Hematopoietic multipotent progenitor cell (in vitro differentiated cells): ENCODE data around the gene TIPRL. TPM values are rescaled to one million over a fixed set of nuclear protein-coding genes. Genes with fewer than 3 reads are reported as not detected.
"Not testable (repeated sequence)": the region's sequence is repeated elsewhere in the genome, so short reads cannot be mapped to it uniquely, and the experiment has no call there.

Source experiments
- DNase-seq, 3 donors: peaks; one replicate each; pipeline ENCODE4 v3.0.0-alpha.2; 2011 to 2015; ENCODE audit warnings: low read depth in 2 of 3, low spot score in 2 of 3
- total RNA-seq: library from RNA; depleted of rRNA; stranded (reverse); fragments of >200 nt; gene quantifications from one replicate; pipeline ENCODE4 v1.2.3, GENCODE V29; 2012

TIPRL gene
- 10.5 TPM for total RNA-seq

DNA sequence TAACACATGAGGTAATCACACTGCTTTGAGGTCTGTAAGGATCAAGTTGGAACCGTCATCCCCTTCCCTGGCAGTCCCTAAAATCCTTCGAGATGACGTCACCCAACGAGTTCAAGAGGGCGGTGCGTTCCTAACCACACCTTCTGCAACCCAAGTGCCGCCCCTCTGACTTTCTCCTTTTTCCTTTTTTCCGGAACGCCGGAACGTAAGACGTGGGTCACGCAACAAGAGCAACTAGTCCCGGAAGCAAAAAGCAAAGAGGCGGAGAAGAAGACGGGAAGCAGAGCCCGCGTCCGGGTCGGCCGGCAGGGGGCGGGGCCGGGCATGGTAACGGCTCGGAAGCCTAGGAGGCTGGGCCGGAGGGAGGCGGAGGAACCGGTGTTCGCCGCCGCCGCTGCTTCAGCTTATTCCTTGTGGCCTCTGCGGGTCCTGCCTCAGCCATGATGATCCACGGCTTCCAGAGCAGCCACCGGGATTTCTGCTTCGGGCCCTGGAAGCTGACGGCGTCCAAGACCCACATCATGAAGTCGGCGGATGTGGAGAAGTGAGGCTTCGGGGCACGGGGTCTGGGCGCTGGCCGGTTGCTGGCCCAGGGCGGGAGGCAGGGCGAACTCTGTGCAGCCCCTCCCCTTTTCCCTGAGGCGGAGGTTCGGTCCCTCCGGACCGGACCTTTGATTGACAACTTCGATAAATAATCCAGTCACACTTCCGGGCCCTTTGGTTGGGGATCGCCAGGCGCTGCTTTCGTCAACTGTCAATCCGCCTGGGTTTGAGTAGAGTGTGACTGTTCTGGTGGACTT, at the start of gene TIPRL:
TIPRL (plus strand) TSS at position 325 of the 800 bp plus-strand sequence; CDS start at position 441, 116 bp downstream.
- peak; percentile 84 to 96 (median 94) for DNase-seq

- DNase-seq: no peak
Measured at GRCh38 chr1:168129933-168130332, 48.8 kb upstream of the TIPRL start.

DNA sequence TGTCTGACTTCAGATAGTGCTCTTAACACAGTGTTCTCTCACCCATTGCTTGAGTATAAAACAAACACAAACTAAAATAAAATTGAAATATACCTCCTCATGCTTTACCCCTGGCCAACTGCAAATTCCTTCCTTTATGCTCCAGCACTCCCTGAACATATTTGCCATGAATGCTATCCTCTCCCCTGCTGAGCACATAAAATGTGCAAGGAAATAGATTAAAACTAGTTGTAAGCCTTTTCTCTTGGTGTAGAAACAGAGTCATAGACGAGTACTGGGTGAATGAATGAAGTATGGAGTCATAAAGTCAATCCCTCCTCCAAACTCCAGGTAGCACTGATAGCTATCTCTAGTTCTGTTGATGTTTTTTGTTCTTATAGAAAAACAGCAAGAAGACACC, 44.6 kb upstream of the TIPRL start:
- DNase-seq: no peak

GRCh38 chr1:168134642-168135041, 44.1 kb upstream of the TIPRL start:
- no peak for DNase-seq

GRCh38 chr1:168135116-168135920, 43.4 kb upstream of the TIPRL start:
- no peak for DNase-seq

- DNase-seq: peak in 1 of 3 donors; percentile 8
Measured at GRCh38 chr1:168135921-168136708, 42.6 kb upstream of the TIPRL start.

DNA sequence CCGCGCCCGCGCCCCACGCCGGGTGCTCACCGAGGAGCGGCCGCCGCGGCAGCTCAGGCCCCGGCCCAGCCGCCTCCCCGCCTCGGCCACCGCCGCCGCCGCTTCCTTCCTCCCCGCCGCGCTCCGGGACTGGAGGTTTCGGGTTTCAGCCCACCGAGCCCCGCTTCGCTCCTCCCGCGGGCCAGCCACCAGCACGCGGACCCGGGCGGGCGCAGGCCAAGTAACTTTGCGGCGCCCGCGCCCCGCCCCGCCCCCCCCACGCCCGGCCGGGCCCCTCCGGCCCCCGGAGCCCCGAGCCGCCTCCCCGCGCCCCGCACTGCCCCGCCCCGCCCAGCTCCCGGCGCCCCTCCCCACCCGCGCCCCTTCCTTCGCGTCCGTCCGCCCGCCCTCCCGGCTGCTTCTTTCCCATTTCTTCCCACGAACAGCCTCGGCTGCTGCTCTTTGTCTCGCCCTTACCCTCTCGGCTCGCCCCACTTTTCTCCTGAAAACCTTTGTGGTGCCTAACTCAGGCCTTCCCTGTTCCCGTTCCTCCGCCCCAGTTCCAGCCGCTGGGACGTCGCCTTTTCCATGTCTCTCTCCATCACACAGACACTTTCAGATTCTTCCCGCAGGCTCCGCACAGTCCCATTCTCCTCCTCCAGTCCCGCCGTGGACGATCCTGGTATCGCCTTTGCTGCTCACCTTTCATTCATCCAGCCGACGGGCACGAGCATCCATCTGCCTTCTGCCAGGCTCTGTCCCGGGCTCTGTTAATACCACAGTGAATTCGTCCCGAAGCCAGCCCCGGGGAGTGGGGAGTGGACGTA, 41.9 kb upstream of the TIPRL start, which contains the start of gene GPR161:
GPR161 (minus strand) TSS at position 222 of the 806 bp plus-strand sequence. CDS start 32,080 bp downstream, outside the sequence.
- peak in 1 of 3 donors; percentile 30 for DNase-seq

DNA sequence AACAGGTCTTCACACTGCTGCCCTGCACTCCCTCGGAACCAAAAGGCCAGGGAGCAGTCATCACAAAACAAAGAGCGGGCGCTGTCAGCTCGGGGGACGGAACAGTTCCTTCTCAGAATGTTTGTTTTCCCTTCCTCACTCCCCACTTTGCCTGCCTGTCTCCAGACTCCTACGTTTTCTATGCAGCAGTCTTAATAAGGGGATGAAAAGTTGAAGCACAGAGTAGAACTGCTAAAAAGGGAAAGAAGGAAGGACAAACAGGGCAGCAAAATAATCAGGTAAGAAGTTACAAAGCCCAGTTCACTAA, 41.3 kb upstream of the TIPRL start:
- no peak for DNase-seq

DNA sequence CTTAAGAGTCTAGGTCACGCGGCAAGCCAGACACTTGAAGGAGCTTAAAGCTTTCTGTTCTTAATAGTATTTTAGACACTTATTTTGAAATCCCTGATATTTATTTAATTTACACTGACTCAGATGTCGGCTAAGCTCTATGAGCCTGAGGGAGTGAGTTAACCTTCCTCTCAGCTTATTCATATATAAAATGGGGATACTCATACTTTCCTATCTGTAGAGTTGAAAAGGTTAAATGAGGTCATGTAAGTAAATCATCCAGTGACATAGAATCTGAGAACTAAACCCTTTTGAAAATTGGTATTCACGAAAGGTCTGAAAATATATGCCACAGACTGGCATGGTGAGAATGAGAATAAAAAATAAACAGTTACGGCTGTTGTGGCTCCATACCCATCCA, 40.6 kb upstream of the TIPRL start:
- DNase-seq: no peak

- DNase-seq: no peak
Measured at GRCh38 chr1:168139070-168139469, 39.7 kb upstream of the TIPRL start.

- DNase-seq: peak in 1 of 3 donors; percentile 33
Measured at GRCh38 chr1:168141871-168142385, 36.8 kb upstream of the TIPRL start.

DNA sequence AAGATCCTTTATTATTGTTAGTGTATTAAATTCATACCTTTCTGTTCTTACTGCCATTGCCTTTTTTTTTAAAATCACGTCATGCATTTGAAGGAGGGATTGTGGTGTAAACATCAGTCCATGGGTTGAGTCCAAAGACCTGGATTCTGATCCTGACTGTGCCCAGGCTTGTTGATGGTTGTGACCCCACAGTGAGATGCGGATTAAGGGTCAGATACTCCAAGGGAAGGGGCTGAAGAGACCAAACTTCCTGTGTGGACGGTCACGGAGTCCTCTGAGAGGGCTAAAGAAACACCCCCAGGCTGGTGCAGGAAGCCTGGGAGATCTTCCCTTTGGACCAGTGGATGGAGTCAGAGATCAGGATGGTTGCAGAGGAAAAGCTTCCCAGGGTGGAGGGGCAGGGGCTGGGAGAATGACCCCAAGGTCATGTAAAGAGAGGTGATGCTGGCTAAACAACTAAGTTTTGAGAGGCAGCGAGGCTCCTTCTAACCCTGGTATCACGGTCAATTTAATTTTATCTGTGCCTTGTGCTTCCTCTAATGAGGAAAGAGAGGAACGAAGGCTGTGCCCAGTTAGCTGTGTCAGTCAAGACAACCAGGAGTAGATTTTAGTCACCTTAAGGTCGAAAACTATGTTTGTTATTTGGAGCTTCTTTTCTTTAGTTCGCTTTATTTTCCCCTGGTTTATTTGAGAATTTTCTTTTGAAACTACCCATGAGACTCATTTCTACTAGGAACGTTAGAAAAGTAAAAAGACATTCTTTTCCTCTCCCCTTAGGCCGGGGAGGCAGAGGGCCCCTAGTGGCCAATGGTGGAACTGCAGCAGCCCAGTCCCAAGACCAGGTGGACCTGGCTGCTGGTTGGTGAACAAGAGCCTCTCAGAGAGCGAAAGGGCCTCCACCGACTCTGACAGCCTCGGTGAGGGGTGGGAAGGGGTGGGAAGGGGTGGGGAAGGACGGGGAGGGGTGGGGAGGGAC, 33.3 kb upstream of the TIPRL start:
- DNase-seq: peak; percentile 63 to 96 (median 91)

DNA sequence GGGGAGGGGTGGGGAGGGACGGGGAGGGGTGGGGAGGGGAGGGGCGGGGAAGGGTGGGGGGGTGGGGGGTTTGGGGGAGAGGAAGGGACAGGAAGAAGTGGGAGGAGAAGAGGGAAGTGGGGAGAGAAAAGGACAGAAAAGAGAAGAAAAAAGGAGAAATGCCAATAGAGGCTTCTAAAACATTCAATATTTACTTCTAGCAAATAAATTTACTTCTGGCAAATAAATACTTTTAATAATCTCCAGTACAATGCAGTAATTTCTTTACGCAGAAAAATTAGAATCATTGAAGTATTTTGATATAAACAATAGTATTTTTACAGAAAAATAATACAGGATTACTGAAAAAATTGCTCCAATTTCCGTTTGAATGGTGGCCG, 32.6 kb upstream of the TIPRL start:
- DNase-seq: peak in 1 of 3 donors; percentile 9

DNA sequence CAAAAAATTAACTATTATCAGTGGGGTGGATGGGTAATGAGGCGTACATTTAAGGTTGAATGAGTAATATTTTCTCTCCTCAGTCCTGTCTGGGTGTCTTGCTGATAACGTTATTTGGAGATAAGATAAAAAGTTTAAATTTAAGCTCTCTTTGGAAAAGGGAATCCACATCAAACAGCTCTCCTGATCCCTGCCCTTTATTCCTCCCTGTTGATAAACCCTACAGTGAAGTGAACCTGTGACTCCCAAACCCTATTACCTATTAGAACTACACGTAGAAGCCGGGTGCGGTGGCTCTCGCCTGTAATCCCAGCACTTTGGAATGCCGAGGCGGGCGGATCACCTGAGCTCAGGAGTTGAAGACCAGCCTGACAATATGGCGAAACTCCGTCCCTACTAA, 32.1 kb upstream of the TIPRL start:
- DNase-seq: no peak

- peak in 1 of 3 donors; percentile 42 for DNase-seq
Measured at GRCh38 chr1:168148916-168149315, 29.8 kb upstream of the TIPRL start.

- DNase-seq: no peak
Measured at GRCh38 chr1:168150283-168150682, 28.5 kb upstream of the TIPRL start.

DNA sequence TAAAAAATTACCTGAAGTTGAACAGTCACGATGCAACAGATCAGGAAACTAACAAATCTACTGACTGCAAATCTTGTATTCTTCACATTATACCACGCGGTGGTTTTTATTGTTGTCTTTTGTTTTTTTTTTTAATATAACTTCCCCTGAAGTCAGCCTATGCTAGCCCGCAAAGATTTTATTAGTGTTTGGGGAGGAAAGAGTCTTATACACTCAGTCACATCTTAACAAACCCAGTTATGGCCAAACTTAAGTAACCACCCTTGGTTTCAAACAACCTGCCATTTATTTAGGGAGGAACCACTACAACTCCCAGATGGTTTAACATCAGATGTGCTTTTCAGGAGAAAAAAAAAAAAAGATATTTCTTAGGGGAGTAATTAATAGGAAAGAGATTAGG, 26.8 kb upstream of the TIPRL start:
- no peak for DNase-seq

- not testable (repeated sequence) for DNase-seq
Measured at GRCh38 chr1:168154707-168155106, 24.1 kb upstream of the TIPRL start.

GRCh38 chr1:168155910-168156309, 22.9 kb upstream of the TIPRL start:
- DNase-seq: no peak
